H9 (cell line): Measurements from ENCODE around the gene TRIAP1. TPM values are rescaled to one million over a fixed set of nuclear protein-coding genes. Genes with fewer than 3 reads are reported as not detected.

Source experiments
- DNase-seq: peaks from one replicate; pipeline ENCODE4 v3.0.0-alpha.2; 2017
- H2AFZ ChIP-seq: one replicate; pipeline ENCODE4 v1.6.1; 2013; ENCODE audit warnings: mild to moderate bottlenecking, low read length, control low read depth, moderate library complexity
- H2AK5ac ChIP-seq: 2 replicates; pipeline ENCODE4 v1.6.1; 2013; ENCODE audit warnings: low read length, control low read depth, mixed read lengths; ENCODE audit not compliant: insufficient read length
- H2BK120ac ChIP-seq: one replicate; pipeline ENCODE4 v1.6.1; 2013; ENCODE audit warnings: low read depth, mild to moderate bottlenecking, low read length, control low read depth, inconsistent platforms; ENCODE audit not compliant: poor library complexity, severe bottlenecking
- H2BK12ac ChIP-seq: 2 replicates; pipeline ENCODE4 v1.6.1; 2013; ENCODE audit warnings: low read length, control low read depth, mixed read lengths, low read depth; ENCODE audit not compliant: insufficient read length
- H2BK15ac ChIP-seq: 2 replicates; pipeline ENCODE4 v1.6.1; 2013; ENCODE audit warnings: low read depth, low read length, control low read depth
- H2BK20ac ChIP-seq: one replicate; pipeline ENCODE4 v1.6.1; 2013; ENCODE audit warnings: low read depth, mild to moderate bottlenecking, low read length, control low read depth, inconsistent platforms; ENCODE audit not compliant: poor library complexity, severe bottlenecking
- H2BK5ac ChIP-seq: 2 replicates; pipeline ENCODE4 v1.6.1; 2013; ENCODE audit warnings: low read length, control low read depth, mixed read lengths; ENCODE audit not compliant: insufficient read length
- H3K14ac ChIP-seq: 2 replicates; pipeline ENCODE4 v1.6.1; 2013; ENCODE audit warnings: low read length, control low read depth; ENCODE audit not compliant: insufficient read depth
- H3K18ac ChIP-seq: 2 replicates; pipeline ENCODE4 v1.6.1; 2013; ENCODE audit warnings: low read depth, mild to moderate bottlenecking, mixed read lengths, low read length, control low read depth; ENCODE audit not compliant: insufficient read length
- H3K23ac ChIP-seq: 2 replicates; pipeline ENCODE4 v1.6.1; 2013; ENCODE audit warnings: low read length, control low read depth, mixed read lengths, low read depth; ENCODE audit not compliant: insufficient read length
- H3K23me2 ChIP-seq: 2 replicates; pipeline ENCODE4 v1.6.1; 2013; ENCODE audit warnings: low read depth, mild to moderate bottlenecking, mixed read lengths, low read length, control low read depth; ENCODE audit not compliant: insufficient read length, poor library complexity, severe bottlenecking
- H3K27ac ChIP-seq: 2 replicates; pipeline ENCODE4 v1.5.1; 2013; ENCODE audit warnings: low read length, control low read depth, mixed read lengths, low read depth; ENCODE audit not compliant: insufficient read length
- H3K27me3 ChIP-seq: 2 replicates; pipeline ENCODE4 v1.6.1; 2013; ENCODE audit warnings: low read length, control low read depth, inconsistent platforms; ENCODE audit not compliant: insufficient read depth
- H3K4ac ChIP-seq: 2 replicates; pipeline ENCODE4 v1.6.1; 2013; ENCODE audit warnings: low read depth, mild to moderate bottlenecking, control low read depth, inconsistent platforms, low read length, moderate library complexity
- H3K4me1 ChIP-seq: 2 replicates; pipeline ENCODE4 v1.6.1; 2013; ENCODE audit warnings: low read length, control low read depth, inconsistent platforms; ENCODE audit not compliant: insufficient read depth
- H3K4me2 ChIP-seq: 2 replicates; pipeline ENCODE4 v1.6.1; 2013; ENCODE audit warnings: low read length, control low read depth, mixed read lengths; ENCODE audit not compliant: insufficient read length, insufficient read depth
- H3K56ac ChIP-seq: 2 replicates; pipeline ENCODE4 v1.6.1; 2013; ENCODE audit warnings: low read depth, mild to moderate bottlenecking, mixed read lengths, low read length, control low read depth; ENCODE audit not compliant: insufficient read length
- H3K79me1 ChIP-seq: 2 replicates; pipeline ENCODE4 v1.6.1; 2013; ENCODE audit warnings: low read depth, mild to moderate bottlenecking, moderate library complexity, low read length, control low read depth, inconsistent platforms; ENCODE audit not compliant: insufficient read depth, poor library complexity, severe bottlenecking
- H3K79me2 ChIP-seq: 2 replicates; pipeline ENCODE4 v1.6.1; 2013; ENCODE audit warnings: low read length, control low read depth, inconsistent platforms; ENCODE audit not compliant: insufficient read depth
- H3K9ac ChIP-seq: 2 replicates; pipeline ENCODE4 v1.6.1; 2013; ENCODE audit warnings: low read length, control low read depth, mixed read lengths; ENCODE audit not compliant: insufficient read length; ENCODE audit errors: extremely low read depth
- H3K9me3 ChIP-seq: one replicate; pipeline ENCODE4 v1.6.1; 2013; ENCODE audit warnings: low read depth, low read length, inconsistent platforms; ENCODE audit not compliant: control insufficient read depth
- H3T11ph ChIP-seq: one replicate; pipeline ENCODE4 v1.6.1; 2013; ENCODE audit warnings: mild to moderate bottlenecking, low read length, control low read depth, inconsistent platforms
- H4K20me1 ChIP-seq: one replicate; pipeline ENCODE4 v1.6.1; 2013; ENCODE audit not compliant: control insufficient read depth, insufficient read length, insufficient read depth
- H4K5ac ChIP-seq: 2 replicates; pipeline ENCODE4 v1.6.1; 2013; ENCODE audit warnings: low read depth, mild to moderate bottlenecking, mixed read lengths, low read length, control low read depth; ENCODE audit not compliant: insufficient read length
- H4K8ac ChIP-seq: replicated peaks from 2 replicates; pipeline ENCODE4 v1.6.1; 2013; ENCODE audit warnings: low read length, control low read depth, mixed read lengths, low read depth; ENCODE audit not compliant: insufficient read length
- H4K91ac ChIP-seq: 2 replicates; pipeline ENCODE4 v1.6.1; 2013; ENCODE audit warnings: low read depth, mild to moderate bottlenecking, moderate library complexity, mixed read lengths, low read length, control low read depth; ENCODE audit not compliant: insufficient read length
- H3K27ac Mint-ChIP-seq, 3 experiments: 2 replicates in 2 of 3; 3 replicates in 1 of 3; pipeline ENCODE4 v1.8.0; 2020 to 2021; ENCODE audit warnings: mixed read lengths in 3 of 3, mild to moderate bottlenecking in 1 of 3, moderate library complexity in 1 of 3
- H3K27me3 Mint-ChIP-seq: 2 replicates; pipeline ENCODE4 v1.8.0; 2021; ENCODE audit warnings: low read depth, mild to moderate bottlenecking, moderate library complexity, mixed read lengths
- H3K36me3 Mint-ChIP-seq, 3 experiments: 2 replicates in 2 of 3; 3 replicates in 1 of 3; pipeline ENCODE4 v1.8.0; 2020 to 2021; ENCODE audit warnings: low read depth in 3 of 3, mixed read lengths in 3 of 3; ENCODE audit not compliant: insufficient read depth in 1 of 3
- H3K4me1 Mint-ChIP-seq, 2 experiments: 2 replicates each; pipeline ENCODE4 v1.8.0; 2020; ENCODE audit warnings: mixed read lengths in 2 of 2
- H3K4me3 Mint-ChIP-seq, 2 experiments: 2 replicates in 1 of 2; 3 replicates in 1 of 2; pipeline ENCODE4 v1.8.0; 2020 to 2021; ENCODE audit warnings: mild to moderate bottlenecking in 2 of 2, mixed read lengths in 2 of 2, moderate library complexity in 1 of 2
- H3K9me3 Mint-ChIP-seq, 2 experiments: 2 replicates in 1 of 2; 3 replicates in 1 of 2; pipeline ENCODE4 v1.8.0; 2020; ENCODE audit warnings: mild to moderate bottlenecking in 2 of 2, mixed read lengths in 2 of 2, moderate library complexity in 1 of 2
- CTCF ChIP-seq: fragments of 200-600 bp; sonication (generic); conservative IDR thresholded peaks from 3 replicates; pipeline ENCODE4 v1.8.0; 2021; ENCODE audit warnings: antibody characterized with exemption, mild to moderate bottlenecking
- whole genome bisulfite sequencing: extraction: QIAGEN DNeasy Blood & Tissue Kit; methylation state at CpG from one replicate; pipeline ENCODE4 v1.1.7; 2013; ENCODE audit warnings: missing lambda C conversion rate, low lambda C conversion rate, mixed read lengths; ENCODE audit not compliant: insufficient read length; ENCODE audit errors: extremely low coverage; 5-methylcytosine and 5-hydroxymethylcytosine counted together
- total RNA-seq: library from RNA; stranded (reverse); gene quantifications from 2 replicates; pipeline ENCODE4 v1.2.1, GENCODE V29; 2021

The TRIAP1 gene
- total RNA-seq, 1 experiment from 2014 or later, result 70.4 TPM

- H3K27ac Mint-ChIP-seq, result peak overlapping the region in 2 of 3 experiments; percentile 37 to 63; a peak in 2 of 7 replicates
- Histone ChIP-seq H3K4me2 (no peak overlapping the region), H2BK15ac (no peak overlapping the region), H2AFZ (no peak overlapping the region), H3K9ac (no peak overlapping the region), H3K56ac (no peak overlapping the region), H3K79me1 (no peaks in the 10 kb centered on the region), H3K14ac (no peak overlapping the region), H4K20me1 (no peaks in the 10 kb centered on the region), H2AK5ac (no peak overlapping the region), H3K79me2 (no peaks in the 10 kb centered on the region), H3K18ac (no peak overlapping the region), H4K5ac (no peak overlapping the region), H2BK12ac (no peak overlapping the region), H3K9me3 (no peaks in the 10 kb centered on the region), H3K23me2 (no peaks in the 10 kb centered on the region), H4K8ac (no peak overlapping the region), H2BK120ac (no peak overlapping the region), H2BK5ac (no peak overlapping the region), H3K27me3 (no peaks in the 10 kb centered on the region), H3T11ph (no peak overlapping the region), H3K27ac (no peak overlapping the region), H3K4me1 (no peaks in the 10 kb centered on the region), H2BK20ac (no peak overlapping the region), H4K91ac (no peak overlapping the region), H3K23ac (no peak overlapping the region), H3K4ac (no peak overlapping the region)
- no CpG with 5 or more reads among the region's 6 CpGs for WGBS
- no peaks in the 10 kb centered on the region for H3K4me1 Mint-ChIP-seq
- no peaks in the 10 kb centered on the region for H3K27me3 Mint-ChIP-seq
- peak; percentile 65 for DNase-seq
- peaks cover 41 to 87% (median 63%) of the 10 kb centered on the region in 3 experiments; a peak in 6 of 7 replicates for H3K36me3 Mint-ChIP-seq
- H3K9me3 Mint-ChIP-seq, result no peaks in the 10 kb centered on the region
- no peak overlapping the region for H3K4me3 Mint-ChIP-seq
- peak; percentile 71 for TF ChIP-seq CTCF
Measured at GRCh38 chr12:120457133-120457532, 10.9 kb upstream of the TRIAP1 start.
